H1 (cell line): ENCODE results near the gene CGRRF1. TPM values are rescaled to one million over a fixed set of nuclear protein-coding genes. Genes with fewer than 3 reads are reported as not detected.

ENCODE experiments used
- CTCF ChIA-PET: fragments of 300-600 bp; sonication (Branson Sonifier 250); formaldehyde crosslinking; loops from one replicate; lab custom pipeline; 2021; ENCODE audit not compliant: partially characterized antibody; lab: Charles Lee
- POLR2A ChIA-PET: fragments of 300-600 bp; sonication (Branson Sonifier 250); formaldehyde crosslinking; loops from one replicate; lab custom pipeline; 2021; ENCODE audit warnings: inconsistent platforms; ENCODE audit not compliant: partially characterized antibody; lab: Charles Lee
- DNase-seq, 2 experiments: peaks; one replicate each; pipeline versions ENCODE4 v3.0.0 to v3.0.0-alpha.2; 2010 to 2022; ENCODE audit warnings: low spot score in 2 of 2, low read depth in 1 of 2, mixed read lengths in 1 of 2
- FAIRE-seq: peaks from 2 replicates; lab custom pipeline; 2011; peaks lifted over from hg19 to GRCh38; lab: Jason Lieb, UNC
- H2AFZ ChIP-seq: 2 replicates; pipeline ENCODE4 v1.8.1; 2012; ENCODE audit warnings: low read length, inconsistent platforms
- H2AK5ac ChIP-seq: 2 replicates; pipeline ENCODE4 v1.6.1; 2013; ENCODE audit warnings: low read depth, low read length
- H2BK120ac ChIP-seq: replicated peaks from 2 replicates; pipeline ENCODE3; 2013; ENCODE audit warnings: low read depth, low read length, inconsistent platforms
- H2BK12ac ChIP-seq: 2 replicates; pipeline ENCODE4 v1.6.1; 2013; ENCODE audit warnings: low read depth, low read length
- H2BK15ac ChIP-seq: 2 replicates; pipeline ENCODE4 v1.6.1; 2013; ENCODE audit warnings: low read length
- H2BK20ac ChIP-seq: 2 replicates; pipeline ENCODE4 v1.6.1; 2013; ENCODE audit warnings: low read length
- H2BK5ac ChIP-seq: 2 replicates; pipeline ENCODE4 v1.6.1; 2013; ENCODE audit warnings: low read depth, low read length
- H3K14ac ChIP-seq: 2 replicates; pipeline ENCODE4 v1.6.1; 2013; ENCODE audit warnings: inconsistent platforms; ENCODE audit not compliant: insufficient read length
- H3K18ac ChIP-seq: 2 replicates; pipeline ENCODE4 v1.6.1; 2013; ENCODE audit warnings: low read length; ENCODE audit errors: extremely low read depth
- H3K23ac ChIP-seq: 2 replicates; pipeline ENCODE4 v1.6.1; 2013; ENCODE audit warnings: inconsistent platforms; ENCODE audit not compliant: insufficient read length
- H3K23me2 ChIP-seq: 2 replicates; pipeline ENCODE4 v1.6.1; 2013; ENCODE audit warnings: low read depth, low read length
- H3K27ac ChIP-seq: 2 replicates; pipeline ENCODE4 v1.6.1; 2011; ENCODE audit warnings: low read depth, low read length, inconsistent platforms
- H3K27me3 ChIP-seq, 4 experiments: replicated peaks in 1 of 4; 1 replicate in 1 of 4; 2 replicates in 3 of 4; pipeline versions ENCODE4 v1.6.1 to v1.8.1; 2011 to 2013; ENCODE audit warnings: low read length in 3 of 4, mild to moderate bottlenecking in 3 of 4, inconsistent platforms in 2 of 4, mixed read lengths in 2 of 4, moderate library complexity in 1 of 4; ENCODE audit not compliant: control insufficient read depth in 3 of 4, insufficient read depth in 3 of 4; ENCODE audit errors: extremely low read depth in 1 of 4
- H3K36me3 ChIP-seq, 4 experiments: 2 replicates each; pipeline versions ENCODE4 v1.6.1 to v1.8.1; 2011 to 2013; ENCODE audit warnings: mild to moderate bottlenecking in 4 of 4, low read length in 3 of 4, moderate library complexity in 2 of 4, control low read depth in 1 of 4, inconsistent platforms in 1 of 4; ENCODE audit not compliant: insufficient read depth in 4 of 4, control insufficient read depth in 2 of 4
- H3K4ac ChIP-seq: replicated peaks from 2 replicates; pipeline ENCODE3; 2013; ENCODE audit warnings: low read length, low read depth, mixed read lengths, inconsistent platforms; ENCODE audit not compliant: insufficient read length
- H3K4me1 ChIP-seq, 4 experiments: replicated peaks in 1 of 4; 1 replicate in 1 of 4; 2 replicates in 3 of 4; pipeline versions ENCODE4 v1.6.1 to v1.8.1; 2011 to 2013; ENCODE audit warnings: low read length in 3 of 4, inconsistent platforms in 2 of 4, mixed read lengths in 1 of 4; ENCODE audit not compliant: insufficient read depth in 4 of 4, control insufficient read depth in 3 of 4
- H3K4me2 ChIP-seq, 2 experiments: 2 replicates each; pipeline versions ENCODE4 v1.6.1 to v1.8.1; 2011 to 2013; ENCODE audit warnings: low read depth in 2 of 2, low read length in 2 of 2, control low read depth in 1 of 2, inconsistent platforms in 1 of 2, mild to moderate bottlenecking in 1 of 2; ENCODE audit not compliant: insufficient read depth in 1 of 2
- H3K4me3 ChIP-seq, 4 experiments: fragments of 200-600, 300-600 bp in 1 of 4; sonication (generic), shearing (Covaris generic), sonication (Bioruptor Twin) in 1 of 4; 2 replicates each; pipeline versions ENCODE4 v1.5.1 to v1.8.1; 2011 to 2016; ENCODE audit warnings: low read length in 4 of 4, low read depth in 3 of 4, control low read depth in 2 of 4, inconsistent platforms in 2 of 4, mild to moderate bottlenecking in 2 of 4, mixed read lengths in 1 of 4, moderate library complexity in 1 of 4; ENCODE audit not compliant: insufficient read depth in 2 of 4; ENCODE audit errors: extremely low read depth in 1 of 4
- H3K56ac ChIP-seq: replicated peaks from 2 replicates; pipeline ENCODE3; 2013; ENCODE audit warnings: low read depth, mild to moderate bottlenecking, mixed read lengths, low read length, inconsistent platforms; ENCODE audit not compliant: insufficient read length
- H3K79me1 ChIP-seq: 2 replicates; pipeline ENCODE4 v1.6.1; 2013; ENCODE audit warnings: low read depth, low read length, control low read depth
- H3K79me2 ChIP-seq, 2 experiments: 2 replicates each; pipeline versions ENCODE4 v1.6.1 to v1.8.1; 2012 to 2013; ENCODE audit warnings: low read length in 2 of 2, mild to moderate bottlenecking in 2 of 2, inconsistent platforms in 1 of 2; ENCODE audit not compliant: insufficient read depth in 2 of 2, control insufficient read depth in 1 of 2
- H3K9ac ChIP-seq, 4 experiments: replicated peaks in 1 of 4; 1 replicate in 1 of 4; 2 replicates in 3 of 4; pipeline versions ENCODE4 v1.6.1 to v1.8.1; 2011 to 2013; ENCODE audit warnings: low read depth in 3 of 4, low read length in 3 of 4, control low read depth in 2 of 4, mild to moderate bottlenecking in 2 of 4, moderate library complexity in 2 of 4, inconsistent platforms in 1 of 4; ENCODE audit errors: extremely low read depth in 1 of 4
- H3K9me3 ChIP-seq, 2 experiments: 2 replicates each; pipeline versions ENCODE4 v1.6.1 to v1.8.1; 2012 to 2013; ENCODE audit warnings: mild to moderate bottlenecking in 2 of 2, moderate library complexity in 2 of 2, control low read depth in 1 of 2, inconsistent platforms in 1 of 2, low read depth in 1 of 2, low read length in 1 of 2, mixed read lengths in 1 of 2; ENCODE audit not compliant: insufficient read depth in 2 of 2
- H4K20me1 ChIP-seq, 2 experiments: replicated peaks in 1 of 2; 2 replicates each; pipeline versions ENCODE3 to v1.8.1; 2011 to 2013; ENCODE audit warnings: inconsistent platforms in 2 of 2, low read length in 2 of 2, mild to moderate bottlenecking in 1 of 2; ENCODE audit not compliant: insufficient read depth in 2 of 2, control insufficient read depth in 1 of 2
- H4K5ac ChIP-seq: 2 replicates; pipeline ENCODE4 v1.6.1; 2013; ENCODE audit warnings: low read length, low read depth, mixed read lengths, inconsistent platforms; ENCODE audit not compliant: insufficient read length
- H4K8ac ChIP-seq: 2 replicates; pipeline ENCODE4 v1.8.0; 2013; ENCODE audit warnings: mild to moderate bottlenecking, moderate library complexity, low read length, inconsistent platforms; ENCODE audit not compliant: insufficient read depth; ENCODE audit errors: extremely low read depth
- H4K91ac ChIP-seq: replicated peaks from 2 replicates; pipeline ENCODE3; 2013; ENCODE audit warnings: low read length, mixed read lengths, inconsistent platforms; ENCODE audit not compliant: insufficient read length
- EGR1 ChIP-seq: IDR thresholded peaks from 2 replicates; pipeline ENCODE4 v1.6.1; 2011; ENCODE audit warnings: low read depth, low read length, borderline replicate concordance
- RNF2 ChIP-seq: fragments of 200-900, 300-1000 bp; sonication (generic); IDR thresholded peaks from 2 replicates; pipeline ENCODE4 v1.7.1; 2016; ENCODE audit warnings: borderline replicate concordance, low read depth, mild to moderate bottlenecking, antibody characterized with exemption, low read length; ENCODE audit not compliant: poor library complexity, severe bottlenecking; ENCODE audit errors: missing control alignments
- SIN3A ChIP-seq, 2 experiments: IDR thresholded peaks in 1 of 2; conservative IDR thresholded peaks in 1 of 2; 2 replicates each; pipeline ENCODE4 v1.6.1; 2011 to 2012; ENCODE audit warnings: low read length in 2 of 2, improper control_type of control experiment in 1 of 2, low read depth in 1 of 2, mild to moderate bottlenecking in 1 of 2
- WGBS, 2 experiments: shearing (Covaris generic) in 1 of 2; methylation state at CpG; one replicate each; pipeline versions ENCODE4 v1.1.6 to v1.1.7; 2013 to 2015; ENCODE audit warnings: low lambda C conversion rate in 2 of 2, mixed read lengths in 2 of 2, inconsistent platforms in 1 of 2, low coverage in 1 of 2, missing lambda C conversion rate in 1 of 2; ENCODE audit not compliant: insufficient replicate concordance in 2 of 2, insufficient coverage in 1 of 2, insufficient read length in 1 of 2; ENCODE audit errors: extremely low coverage in 1 of 2, missing lambda C conversion rate in 1 of 2; 5-methylcytosine and 5-hydroxymethylcytosine counted together
- polyA plus RNA-seq, 7 experiments: library from polyadenylated mRNA; depleted of rRNA in 3 of 7; stranded (reverse) in 5 of 7; unstranded in 2 of 7; fragments of >200 nt in 5 of 7; fragments of 200-250 nt in 2 of 7; gene quantifications; 1 replicate in 5 of 7; 2 replicates in 1 of 7; 4 replicates in 1 of 7; pipeline versions ENCODE4 v1.2.1 to v1.2.3, GENCODE V29; 2011 to 2013; ENCODE audit warnings: missing spikeins in 2 of 7, mixed read lengths in 2 of 7
- total RNA-seq: library from RNA; stranded (reverse); fragmentation: NEBNext Ultra II Directional; extraction: Animal tissue kit (Norgen Biotek cat#: 25700); gene quantifications from 2 replicates; pipeline ENCODE4 v1.2.1, GENCODE V29; 2021

Gene CGRRF1
- total and polyA plus RNA-seq, 2 of the 8 experiments (the other 6 are each of a cell fraction or from before 2014, with no cell fraction given) = 7.4 to 20.2 TPM

GRCh38 chr14:54570047-54570446 lies 60.3 kb downstream of the CGRRF1 start:
- H3K9me3 ChIP-seq = no peaks in the 10 kb centered on the region
- H2BK5ac ChIP-seq = no peak overlapping the region
- H4K20me1 ChIP-seq = no peaks in the 10 kb centered on the region
- DNase-seq (no peak), FAIRE-seq (no peak)
- 78% methylated on average over 5 of the region's 5 CpGs; no CpG with 5 or more reads in 1 of the 2 experiments for WGBS, 2 experiments
- H4K91ac ChIP-seq = no peak overlapping the region
- H2AFZ ChIP-seq = no peak overlapping the region
- H3K4me2 ChIP-seq = no peak overlapping the region; a peak in 1 of 4 replicates
- H3K9ac ChIP-seq = no peak overlapping the region
- H2BK120ac ChIP-seq = no peak overlapping the region
- H3K36me3 ChIP-seq = no peaks in the 10 kb centered on the region
- no peak overlapping the region for H3K4ac ChIP-seq
- no peak overlapping the region for H2BK20ac ChIP-seq
- H3K56ac ChIP-seq = no peak overlapping the region
- H3K23me2 ChIP-seq = peaks cover 15% of the 10 kb centered on the region
- H3K79me1 ChIP-seq = no peaks in the 10 kb centered on the region; the same call in none of the 2 replicates
- H3K23ac ChIP-seq = no peak overlapping the region
- H4K5ac ChIP-seq = no peak overlapping the region
- no peak overlapping the region for H2BK15ac ChIP-seq
- no peak overlapping the region for H4K8ac ChIP-seq
- H3K4me1 ChIP-seq = peaks cover 2 to 8% (median 5%) of the 10 kb centered on the region in 4 experiments; a peak in 6 of 7 replicates
- H3K79me2 ChIP-seq = peaks cover 0 to 21% of the 10 kb centered on the region in 2 experiments; a peak in 2 of 4 replicates
- H3K18ac ChIP-seq = no peak overlapping the region
- H2BK12ac ChIP-seq = no peak overlapping the region
- no peak overlapping the region for H3K14ac ChIP-seq
- H3K27ac ChIP-seq = no peak overlapping the region
- ChIA-PET POLR2A (no interaction called here), CTCF (interaction anchor here (1.1 to 8.8 kb wide), 6 partner anchors 62 to 204 kb away, joined by 4 to 98 read pairs (median 8); no protein-coding TSS in a partner anchor)
- H3K27me3 ChIP-seq = peaks cover 0 to 23% (median 8%) of the 10 kb centered on the region in 4 experiments; a peak in 4 of 7 replicates
- no peak overlapping the region for H3K4me3 ChIP-seq
- no peak overlapping the region for H2AK5ac ChIP-seq
- TF ChIP-seq SIN3A (conservative IDR thresholded peaks at IDR 0.05 in 1 of 2, IDR thresholded peaks at IDR 0.05 in 1 of 2; ENCODE audit: low read depth in 1 of 2, low read length in 2 of 2) (no peak), EGR1 (no peak), RNF2 (no peak)
